HepG2 (cell line): ENCODE results near the gene DHRS4L2. TPM values are rescaled to one million over a fixed set of nuclear protein-coding genes. Genes with fewer than 3 reads are reported as not detected.
A peak's percentile ranks its signal among the peaks of the same experiment; 100 is the strongest.

ENCODE experiments used
- ATRX ChIP-seq: sonication (generic); formaldehyde crosslinking; IDR thresholded peaks from 2 replicates; pipeline ENCODE4 v1.4.0; 2020; ENCODE audit warnings: missing genetic modification reagents, borderline replicate concordance
- DMAP1 ChIP-seq: IDR thresholded peaks from 2 replicates; pipeline ENCODE4 v1.6.1; 2016
- HES4 ChIP-seq: sonication (generic); formaldehyde crosslinking; IDR thresholded peaks from 2 replicates; pipeline ENCODE4 v1.9.0; 2021; ENCODE audit warnings: mild to moderate bottlenecking, missing genetic modification reagents, borderline replicate concordance
- MTF2 ChIP-seq: sonication (generic); formaldehyde crosslinking; IDR thresholded peaks from 2 replicates; pipeline ENCODE4 v1.5.0; 2020; ENCODE audit warnings: missing genetic modification reagents, borderline replicate concordance
- SAP130 ChIP-seq: IDR thresholded peaks from 2 replicates; pipeline ENCODE4 v1.6.1; 2016; ENCODE audit warnings: low read depth
- SATB2 ChIP-seq: sonication (generic); formaldehyde crosslinking; IDR thresholded peaks from 2 replicates; pipeline ENCODE4 v1.5.0; 2020; ENCODE audit warnings: missing genetic modification reagents
- SRF ChIP-seq: IDR thresholded peaks from 2 replicates; pipeline ENCODE4 v1.6.1; 2011; ENCODE audit warnings: mild to moderate bottlenecking, low read depth, low read length, moderate library complexity
- THAP11 ChIP-seq: IDR thresholded peaks from 2 replicates; pipeline ENCODE4 v1.6.1; 2016; ENCODE audit warnings: missing biosample characterization, missing genetic modification reagents
- ZNF225 ChIP-seq: sonication (generic); formaldehyde crosslinking; IDR thresholded peaks from 2 replicates; pipeline ENCODE4 v1.4.0; 2020; ENCODE audit warnings: mild to moderate bottlenecking, missing genetic modification reagents
- ZNF296 ChIP-seq: sonication (generic); formaldehyde crosslinking; conservative IDR thresholded peaks from 2 replicates; pipeline ENCODE4 v1.5.0; 2020; ENCODE audit warnings: mild to moderate bottlenecking, missing genetic modification reagents
- ZNF3 ChIP-seq: IDR thresholded peaks from 2 replicates; pipeline ENCODE4 v1.7.0; 2017; ENCODE audit warnings: inconsistent platforms
- ZNF501 ChIP-seq: sonication (generic); formaldehyde crosslinking; IDR thresholded peaks from 2 replicates; pipeline ENCODE4 v1.5.1; 2020; ENCODE audit warnings: mild to moderate bottlenecking, moderate library complexity, missing genetic modification reagents
- ZNF546 ChIP-seq: sonication (generic); formaldehyde crosslinking; conservative IDR thresholded peaks from 2 replicates; pipeline ENCODE4 v1.8.1; 2023; ENCODE audit warnings: mild to moderate bottlenecking, missing genetic modification reagents
- ZNF747 ChIP-seq: sonication (generic); formaldehyde crosslinking; IDR thresholded peaks from 2 replicates; pipeline ENCODE4 v1.8.1; 2023; ENCODE audit warnings: missing genetic modification reagents, mild to moderate bottlenecking, borderline replicate concordance
- ZNF773 ChIP-seq: sonication (generic); formaldehyde crosslinking; IDR thresholded peaks from 2 replicates; pipeline ENCODE4 v1.4.0; 2020; ENCODE audit warnings: missing genetic modification reagents, borderline replicate concordance
- ZSCAN21 ChIP-seq: sonication (generic); formaldehyde crosslinking; IDR thresholded peaks from 2 replicates; pipeline ENCODE4 v1.8.0; 2022; ENCODE audit warnings: mild to moderate bottlenecking, missing genetic modification reagents, moderate library complexity, borderline replicate concordance
- polyA plus RNA-seq, 8 experiments: library from polyadenylated mRNA; depleted of rRNA in 3 of 8; stranded (reverse) in 7 of 8; unstranded in 1 of 8; fragments of >200 nt; fragmentation: Illumina TruSeq in 4 of 8; extraction: Trizol in 4 of 8; gene quantifications; 2 replicates each; pipeline versions ENCODE4 v1.2.1 to v1.2.3, GENCODE V29; 2011 to 2016; ENCODE audit warnings: low read depth in 4 of 8, missing spikeins in 1 of 8, mixed read lengths in 1 of 8; ENCODE audit not compliant: insufficient read depth in 1 of 8
- total RNA-seq, 5 experiments: library from RNA; depleted of rRNA; stranded (reverse); fragments of >200 nt; fragmentation: Illumina TruSeq; extraction: Trizol; gene quantifications; 2 replicates each; pipeline ENCODE4 v1.2.3, GENCODE V29; 2016; ENCODE audit warnings: low read depth in 1 of 5
- TF ChIP-seq, protein P1 (sequence below): sonication (generic); formaldehyde crosslinking; IDR thresholded peaks from 2 replicates; pipeline ENCODE4 v1.5.1; 2020; ENCODE audit warnings: mild to moderate bottlenecking, moderate library complexity, missing genetic modification reagents
- TF ChIP-seq, protein P2 (sequence below): sonication (generic); formaldehyde crosslinking; IDR thresholded peaks from 2 replicates; pipeline ENCODE4 v1.4.0; 2020; ENCODE audit warnings: missing genetic modification reagents, borderline replicate concordance
- TF ChIP-seq, protein P3 (sequence below): sonication (generic); formaldehyde crosslinking; IDR thresholded peaks from 2 replicates; pipeline ENCODE4 v1.8.0; 2022; ENCODE audit warnings: missing genetic modification reagents, mild to moderate bottlenecking, borderline replicate concordance
- TF ChIP-seq, protein P4 (sequence below): sonication (generic); formaldehyde crosslinking; IDR thresholded peaks from 2 replicates; pipeline ENCODE4 v1.8.0; 2022; ENCODE audit warnings: mild to moderate bottlenecking, missing genetic modification reagents, moderate library complexity
- TF ChIP-seq, protein P5 (sequence below): sonication (generic); formaldehyde crosslinking; IDR thresholded peaks from 2 replicates; pipeline ENCODE4 v1.5.1; 2020; ENCODE audit warnings: missing genetic modification reagents, mild to moderate bottlenecking, borderline replicate concordance

The DHRS4L2 gene
- total and polyA plus RNA-seq, 2 of the 13 experiments (the other 11 are each of a cell fraction or from before 2014, with no cell fraction given): 24.7 to 38.2 TPM

DNA sequence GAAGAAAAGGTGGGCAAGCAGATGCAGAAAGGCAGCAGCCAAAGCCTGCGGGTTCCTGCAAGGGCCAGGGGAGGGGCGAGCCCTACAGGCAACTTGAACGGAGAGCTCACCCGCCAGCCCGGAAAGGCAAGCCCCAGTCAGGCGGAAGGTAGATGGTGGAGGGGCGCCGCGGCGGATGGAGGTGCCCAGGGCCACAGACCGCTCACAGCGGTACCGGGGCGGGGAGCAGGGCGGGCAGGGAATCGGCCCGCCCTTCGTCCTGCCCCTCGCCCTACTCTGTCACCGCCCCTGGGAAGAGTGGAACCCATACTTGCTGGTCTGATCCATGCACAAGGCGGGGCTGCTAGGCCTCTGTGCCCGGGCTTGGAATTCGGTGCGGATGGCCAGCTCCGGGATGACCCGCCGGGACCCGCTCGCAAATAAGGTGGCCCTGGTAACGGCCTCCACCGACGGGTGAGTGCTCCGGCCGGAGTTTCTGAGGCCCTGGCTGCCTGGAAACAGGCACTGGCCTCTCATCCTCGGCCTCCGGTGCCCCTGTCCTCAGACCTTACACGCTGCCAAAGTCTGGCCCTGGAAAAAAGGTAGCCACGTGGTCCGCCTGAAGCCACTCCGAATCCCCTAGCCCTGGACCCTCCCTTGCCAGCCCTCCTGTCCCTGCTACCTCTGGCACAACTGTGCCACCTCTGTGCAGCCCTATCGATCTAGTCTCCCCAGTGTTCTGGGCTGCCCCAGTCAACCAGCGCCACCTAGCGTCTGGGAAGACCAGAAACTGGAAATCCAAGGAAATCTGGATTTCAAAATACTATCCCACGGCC lies 35.1 kb upstream of the DHRS4L2 start, which contains the start of gene DHRS4 (continued):
- TF ChIP-seq, protein P1, sequence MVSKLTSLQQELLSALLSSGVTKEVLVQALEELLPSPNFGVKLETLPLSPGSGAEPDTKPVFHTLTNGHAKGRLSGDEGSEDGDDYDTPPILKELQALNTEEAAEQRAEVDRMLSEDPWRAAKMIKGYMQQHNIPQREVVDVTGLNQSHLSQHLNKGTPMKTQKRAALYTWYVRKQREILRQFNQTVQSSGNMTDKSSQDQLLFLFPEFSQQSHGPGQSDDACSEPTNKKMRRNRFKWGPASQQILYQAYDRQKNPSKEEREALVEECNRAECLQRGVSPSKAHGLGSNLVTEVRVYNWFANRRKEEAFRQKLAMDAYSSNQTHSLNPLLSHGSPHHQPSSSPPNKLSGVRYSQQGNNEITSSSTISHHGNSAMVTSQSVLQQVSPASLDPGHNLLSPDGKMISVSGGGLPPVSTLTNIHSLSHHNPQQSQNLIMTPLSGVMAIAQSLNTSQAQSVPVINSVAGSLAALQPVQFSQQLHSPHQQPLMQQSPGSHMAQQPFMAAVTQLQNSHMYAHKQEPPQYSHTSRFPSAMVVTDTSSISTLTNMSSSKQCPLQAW (CRISPR knock-in tag): peak; percentile 89
- TF ChIP-seq, protein P2, sequence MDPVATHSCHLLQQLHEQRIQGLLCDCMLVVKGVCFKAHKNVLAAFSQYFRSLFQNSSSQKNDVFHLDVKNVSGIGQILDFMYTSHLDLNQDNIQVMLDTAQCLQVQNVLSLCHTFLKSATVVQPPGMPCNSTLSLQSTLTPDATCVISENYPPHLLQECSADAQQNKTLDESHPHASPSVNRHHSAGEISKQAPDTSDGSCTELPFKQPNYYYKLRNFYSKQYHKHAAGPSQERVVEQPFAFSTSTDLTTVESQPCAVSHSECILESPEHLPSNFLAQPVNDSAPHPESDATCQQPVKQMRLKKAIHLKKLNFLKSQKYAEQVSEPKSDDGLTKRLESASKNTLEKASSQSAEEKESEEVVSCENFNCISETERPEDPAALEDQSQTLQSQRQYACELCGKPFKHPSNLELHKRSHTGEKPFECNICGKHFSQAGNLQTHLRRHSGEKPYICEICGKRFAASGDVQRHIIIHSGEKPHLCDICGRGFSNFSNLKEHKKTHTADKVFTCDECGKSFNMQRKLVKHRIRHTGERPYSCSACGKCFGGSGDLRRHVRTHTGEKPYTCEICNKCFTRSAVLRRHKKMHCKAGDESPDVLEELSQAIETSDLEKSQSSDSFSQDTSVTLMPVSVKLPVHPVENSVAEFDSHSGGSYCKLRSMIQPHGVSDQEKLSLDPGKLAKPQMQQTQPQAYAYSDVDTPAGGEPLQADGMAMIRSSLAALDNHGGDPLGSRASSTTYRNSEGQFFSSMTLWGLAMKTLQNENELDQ (CRISPR knock-in tag): peak; percentile 87; the same call in 1 of the 2 replicates
- TF ChIP-seq SATB2 (CRISPR knock-in tag): peak; percentile 73; the same call in 1 of the 2 replicates
- TF ChIP-seq ZNF225 (CRISPR knock-in tag): peak; percentile 100
- TF ChIP-seq SRF: peak; percentile 63; the same call in 1 of the 2 replicates
- peak; percentile 97 for TF ChIP-seq DMAP1 (CRISPR knock-in tag)
- TF ChIP-seq ATRX (CRISPR knock-in tag): no peak; the same call in 1 of the 2 replicates
- TF ChIP-seq MTF2 (CRISPR knock-in tag): peak; percentile 96; the same call in 1 of the 2 replicates
- TF ChIP-seq, protein P3, sequence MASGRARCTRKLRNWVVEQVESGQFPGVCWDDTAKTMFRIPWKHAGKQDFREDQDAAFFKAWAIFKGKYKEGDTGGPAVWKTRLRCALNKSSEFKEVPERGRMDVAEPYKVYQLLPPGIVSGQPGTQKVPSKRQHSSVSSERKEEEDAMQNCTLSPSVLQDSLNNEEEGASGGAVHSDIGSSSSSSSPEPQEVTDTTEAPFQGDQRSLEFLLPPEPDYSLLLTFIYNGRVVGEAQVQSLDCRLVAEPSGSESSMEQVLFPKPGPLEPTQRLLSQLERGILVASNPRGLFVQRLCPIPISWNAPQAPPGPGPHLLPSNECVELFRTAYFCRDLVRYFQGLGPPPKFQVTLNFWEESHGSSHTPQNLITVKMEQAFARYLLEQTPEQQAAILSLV (CRISPR knock-in tag): peak; percentile 98
- TF ChIP-seq ZNF747: 0 out of 2 replicates have a peak, but pooled peaks have one; percentile 73
- TF ChIP-seq, protein P4, sequence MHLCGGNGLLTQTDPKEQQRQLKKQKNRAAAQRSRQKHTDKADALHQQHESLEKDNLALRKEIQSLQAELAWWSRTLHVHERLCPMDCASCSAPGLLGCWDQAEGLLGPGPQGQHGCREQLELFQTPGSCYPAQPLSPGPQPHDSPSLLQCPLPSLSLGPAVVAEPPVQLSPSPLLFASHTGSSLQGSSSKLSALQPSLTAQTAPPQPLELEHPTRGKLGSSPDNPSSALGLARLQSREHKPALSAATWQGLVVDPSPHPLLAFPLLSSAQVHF (CRISPR knock-in tag): no peak; the same call in 1 of the 2 replicates
- TF ChIP-seq HES4 (CRISPR knock-in tag): peak; percentile 99
- TF ChIP-seq, protein P5, sequence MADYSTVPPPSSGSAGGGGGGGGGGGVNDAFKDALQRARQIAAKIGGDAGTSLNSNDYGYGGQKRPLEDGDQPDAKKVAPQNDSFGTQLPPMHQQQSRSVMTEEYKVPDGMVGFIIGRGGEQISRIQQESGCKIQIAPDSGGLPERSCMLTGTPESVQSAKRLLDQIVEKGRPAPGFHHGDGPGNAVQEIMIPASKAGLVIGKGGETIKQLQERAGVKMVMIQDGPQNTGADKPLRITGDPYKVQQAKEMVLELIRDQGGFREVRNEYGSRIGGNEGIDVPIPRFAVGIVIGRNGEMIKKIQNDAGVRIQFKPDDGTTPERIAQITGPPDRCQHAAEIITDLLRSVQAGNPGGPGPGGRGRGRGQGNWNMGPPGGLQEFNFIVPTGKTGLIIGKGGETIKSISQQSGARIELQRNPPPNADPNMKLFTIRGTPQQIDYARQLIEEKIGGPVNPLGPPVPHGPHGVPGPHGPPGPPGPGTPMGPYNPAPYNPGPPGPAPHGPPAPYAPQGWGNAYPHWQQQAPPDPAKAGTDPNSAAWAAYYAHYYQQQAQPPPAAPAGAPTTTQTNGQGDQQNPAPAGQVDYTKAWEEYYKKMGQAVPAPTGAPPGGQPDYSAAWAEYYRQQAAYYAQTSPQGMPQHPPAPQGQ (CRISPR knock-in tag): peak; percentile 99; the same call in 1 of the 2 replicates
- no peak; the same call in 1 of the 2 replicates for TF ChIP-seq ZNF3 (CRISPR knock-in tag)
- peak; percentile 93 for TF ChIP-seq SAP130
- peak; percentile 98 for TF ChIP-seq ZNF296 (CRISPR knock-in tag)
- TF ChIP-seq ZNF546 (CRISPR knock-in tag): peak; percentile 99
- peak; percentile 91 for TF ChIP-seq THAP11
- TF ChIP-seq ZNF501 (CRISPR knock-in tag): peak; percentile 100
- no peak; the same call in 1 of the 2 replicates for TF ChIP-seq ZNF773 (CRISPR knock-in tag)
- TF ChIP-seq ZSCAN21 (CRISPR knock-in tag): peak; percentile 98
